HepG2 (cell line): Measurements from ENCODE around the gene CD46. TPM values are rescaled to one million over a fixed set of nuclear protein-coding genes. Genes with fewer than 3 reads are reported as not detected.

ENCODE experiments used
- DNMT3B ChIP-seq: conservative IDR thresholded peaks from 2 replicates; pipeline ENCODE4 v1.6.1; 2016; ENCODE audit warnings: missing biosample characterization, control low read depth
- GABPA ChIP-seq, 2 experiments: IDR thresholded peaks; 2 replicates each; pipeline ENCODE4 v1.6.1; 2011 to 2016; ENCODE audit warnings: low read depth in 2 of 2, low read length in 1 of 2, missing biosample characterization in 1 of 2, missing genetic modification characterization in 1 of 2
- KAT7 ChIP-seq: IDR thresholded peaks from 2 replicates; pipeline ENCODE4 v1.6.1; 2018; ENCODE audit warnings: borderline replicate concordance, missing compliant biosample characterization
- KAT8 ChIP-seq: IDR thresholded peaks from 2 replicates; pipeline ENCODE4 v1.6.1; 2016; ENCODE audit warnings: missing genetic modification reagents, missing compliant biosample characterization
- KMT2B ChIP-seq: IDR thresholded peaks from 2 replicates; pipeline ENCODE4 v1.6.1; 2016; ENCODE audit warnings: missing genetic modification reagents, missing compliant biosample characterization
- MAZ ChIP-seq, 2 experiments: sonication (generic) in 1 of 2; formaldehyde crosslinking in 1 of 2; IDR thresholded peaks; 2 replicates each; pipeline versions ENCODE4 v1.5.0 to v1.6.1; 2012 to 2020; ENCODE audit warnings: low read depth in 2 of 2, mild to moderate bottlenecking in 2 of 2, borderline replicate concordance in 1 of 2, improper control_type of control experiment in 1 of 2, low read length in 1 of 2, missing genetic modification reagents in 1 of 2, moderate library complexity in 1 of 2
- MED1 ChIP-seq: sonication (generic); formaldehyde crosslinking; IDR thresholded peaks from 2 replicates; pipeline ENCODE4 v1.4.0; 2020; ENCODE audit warnings: missing genetic modification reagents
- NR1H2 ChIP-seq: sonication (generic); formaldehyde crosslinking; IDR thresholded peaks from 2 replicates; pipeline ENCODE4 v1.8.1; 2022; ENCODE audit warnings: low read depth, missing genetic modification reagents, borderline replicate concordance
- REPIN1 ChIP-seq: sonication (generic); formaldehyde crosslinking; IDR thresholded peaks from 2 replicates; pipeline ENCODE4 v1.8.0; 2022; ENCODE audit warnings: missing genetic modification reagents, low read depth, mild to moderate bottlenecking, borderline replicate concordance
- RFXANK ChIP-seq: IDR thresholded peaks from 2 replicates; pipeline ENCODE4 v1.6.1; 2016
- ZBTB3 ChIP-seq: sonication (generic); formaldehyde crosslinking; IDR thresholded peaks from 2 replicates; pipeline ENCODE4 v1.4.0; 2020; ENCODE audit warnings: low read depth, mild to moderate bottlenecking, moderate library complexity, missing genetic modification reagents, borderline replicate concordance
- ZBTB42 ChIP-seq: sonication (generic); formaldehyde crosslinking; IDR thresholded peaks from 2 replicates; pipeline ENCODE4 v1.5.0; 2020; ENCODE audit warnings: mild to moderate bottlenecking, missing genetic modification reagents
- ZNF12 ChIP-seq: sonication (generic); formaldehyde crosslinking; IDR thresholded peaks from 2 replicates; pipeline ENCODE4 v1.5.0; 2020; ENCODE audit warnings: missing genetic modification reagents
- ZNF20 ChIP-seq: sonication (generic); formaldehyde crosslinking; IDR thresholded peaks from 2 replicates; pipeline ENCODE4 v1.4.0; 2020; ENCODE audit warnings: mild to moderate bottlenecking, moderate library complexity, missing genetic modification reagents
- ZNF296 ChIP-seq: sonication (generic); formaldehyde crosslinking; conservative IDR thresholded peaks from 2 replicates; pipeline ENCODE4 v1.5.0; 2020; ENCODE audit warnings: mild to moderate bottlenecking, missing genetic modification reagents
- ZNF549 ChIP-seq: sonication (generic); formaldehyde crosslinking; IDR thresholded peaks from 2 replicates; pipeline ENCODE4 v1.5.0; 2020; ENCODE audit warnings: missing genetic modification reagents
- ZNF556 ChIP-seq: sonication (generic); formaldehyde crosslinking; IDR thresholded peaks from 2 replicates; pipeline ENCODE4 v1.4.0; 2020; ENCODE audit warnings: mild to moderate bottlenecking, missing genetic modification reagents, borderline replicate concordance
- ZNF652 ChIP-seq: IDR thresholded peaks from 2 replicates; pipeline ENCODE4 v1.6.1; 2016; ENCODE audit warnings: low read depth, borderline replicate concordance
- ZNF660 ChIP-seq: sonication (generic); formaldehyde crosslinking; IDR thresholded peaks from 2 replicates; pipeline ENCODE4 v1.5.1; 2020; ENCODE audit warnings: mild to moderate bottlenecking, low read depth, missing genetic modification reagents, borderline replicate concordance
- polyA plus RNA-seq, 8 experiments: library from polyadenylated mRNA; depleted of rRNA in 3 of 8; stranded (reverse) in 7 of 8; unstranded in 1 of 8; fragments of >200 nt; fragmentation: Illumina TruSeq in 4 of 8; extraction: Trizol in 4 of 8; gene quantifications; 2 replicates each; pipeline versions ENCODE4 v1.2.1 to v1.2.3, GENCODE V29; 2011 to 2016; ENCODE audit warnings: low read depth in 4 of 8, missing spikeins in 1 of 8, mixed read lengths in 1 of 8; ENCODE audit not compliant: insufficient read depth in 1 of 8
- total RNA-seq, 5 experiments: library from RNA; depleted of rRNA; stranded (reverse); fragments of >200 nt; fragmentation: Illumina TruSeq; extraction: Trizol; gene quantifications; 2 replicates each; pipeline ENCODE4 v1.2.3, GENCODE V29; 2016; ENCODE audit warnings: low read depth in 1 of 5
- TF ChIP-seq, protein P1 (sequence below): sonication (generic); formaldehyde crosslinking; IDR thresholded peaks from 2 replicates; pipeline ENCODE4 v1.4.0; 2020; ENCODE audit warnings: missing genetic modification reagents
- TF ChIP-seq, protein P2 (sequence below): IDR thresholded peaks from 2 replicates; pipeline ENCODE4 v1.6.1; 2016; ENCODE audit warnings: mild to moderate bottlenecking
- TF ChIP-seq, protein P3 (sequence below): IDR thresholded peaks from 2 replicates; pipeline ENCODE4 v1.6.1; 2012; ENCODE audit warnings: low read depth, low read length, improper control_type of control experiment
- TF ChIP-seq, protein P4 (sequence below): sonication (generic); formaldehyde crosslinking; IDR thresholded peaks from 2 replicates; pipeline ENCODE4 v1.8.1; 2023; ENCODE audit warnings: missing genetic modification reagents, mild to moderate bottlenecking, borderline replicate concordance
- TF ChIP-seq, protein P5 (sequence below): sonication (generic); formaldehyde crosslinking; IDR thresholded peaks from 2 replicates; pipeline ENCODE4 v1.8.0; 2022; ENCODE audit warnings: mild to moderate bottlenecking, missing genetic modification reagents, moderate library complexity

CD46 gene
- total and polyA plus RNA-seq, 2 of the 13 experiments (the other 11 are each of a cell fraction or from before 2014, with no cell fraction given) = 130 to 277 TPM

DNA sequence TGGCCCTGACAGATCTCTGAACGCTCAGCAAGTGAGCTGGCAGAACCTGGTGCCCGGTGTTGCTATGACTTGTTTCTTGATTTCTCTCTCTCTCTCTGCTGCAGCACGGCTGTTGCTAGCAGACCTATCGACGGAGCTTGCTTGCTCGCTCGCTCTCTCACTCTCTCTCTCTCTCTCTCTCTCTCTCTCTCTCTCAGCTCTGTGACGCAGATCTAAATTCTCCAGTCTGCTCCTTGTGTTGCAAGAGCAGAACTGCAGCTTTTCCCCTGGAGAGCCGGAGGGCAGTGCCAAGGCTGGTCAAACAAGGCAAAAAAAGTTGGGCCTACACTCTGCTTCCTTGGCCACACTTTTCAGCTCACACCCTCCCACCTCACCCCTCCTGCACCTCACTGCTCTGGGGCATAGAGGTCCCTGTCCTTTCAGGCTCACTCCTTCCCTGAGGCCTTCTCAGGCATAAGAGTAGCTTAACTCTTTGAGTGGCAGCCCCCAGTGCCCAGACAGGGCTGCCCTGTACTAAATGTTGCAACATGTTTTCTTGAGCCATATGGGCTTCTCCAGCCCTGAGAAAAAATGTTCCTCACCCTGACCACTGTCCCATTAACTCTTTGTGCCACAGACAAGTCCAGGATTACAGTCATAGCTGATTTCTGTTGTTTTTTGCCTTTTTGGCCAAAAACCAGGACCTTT is 72.2 kb downstream of the CD46 start (continued):
- TF ChIP-seq, protein P1, sequence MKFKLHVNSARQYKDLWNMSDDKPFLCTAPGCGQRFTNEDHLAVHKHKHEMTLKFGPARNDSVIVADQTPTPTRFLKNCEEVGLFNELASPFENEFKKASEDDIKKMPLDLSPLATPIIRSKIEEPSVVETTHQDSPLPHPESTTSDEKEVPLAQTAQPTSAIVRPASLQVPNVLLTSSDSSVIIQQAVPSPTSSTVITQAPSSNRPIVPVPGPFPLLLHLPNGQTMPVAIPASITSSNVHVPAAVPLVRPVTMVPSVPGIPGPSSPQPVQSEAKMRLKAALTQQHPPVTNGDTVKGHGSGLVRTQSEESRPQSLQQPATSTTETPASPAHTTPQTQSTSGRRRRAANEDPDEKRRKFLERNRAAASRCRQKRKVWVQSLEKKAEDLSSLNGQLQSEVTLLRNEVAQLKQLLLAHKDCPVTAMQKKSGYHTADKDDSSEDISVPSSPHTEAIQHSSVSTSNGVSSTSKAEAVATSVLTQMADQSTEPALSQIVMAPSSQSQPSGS (CRISPR knock-in tag) = 0 out of 2 replicates have a peak, but pooled peaks have one; percentile 32
- TF ChIP-seq GABPA (IDR thresholded peaks at IDR 0.05; ENCODE audit: low read depth, low read length) (no peak), GABPA (CRISPR knock-in tag; IDR thresholded peaks at IDR 0.05; ENCODE audit: low read depth) (no peak), ZNF549 (CRISPR knock-in tag) (no peak), ZNF556 (CRISPR knock-in tag) (no peak), ZBTB42 (CRISPR knock-in tag) (no peak), ZNF20 (no peak), MED1 (CRISPR knock-in tag) (peak; percentile 56), NR1H2 (CRISPR knock-in tag) (no peak), REPIN1 (CRISPR knock-in tag) (peak; percentile 54; the same call in 1 of the 2 replicates), RFXANK (CRISPR knock-in tag) (no peak), ZNF12 (CRISPR knock-in tag) (no peak), ZNF296 (no peak), ZBTB3 (CRISPR knock-in tag) (no peak), DNMT3B (CRISPR knock-in tag) (no peak), ZNF660 (CRISPR knock-in tag) (no peak), KAT8 (0 out of 2 replicates have a peak, but pooled peaks have one; percentile 18), KMT2B (CRISPR knock-in tag) (0 out of 2 replicates have a peak, but pooled peaks have one; percentile 27), ZNF652 (peak; percentile 76), KAT7 (0 out of 2 replicates have a peak, but pooled peaks have one; percentile 48), MAZ (IDR thresholded peaks at IDR 0.05; ENCODE audit: borderline replicate concordance, low read depth, low read length) (no peak), MAZ (CRISPR knock-in tag; IDR thresholded peaks at IDR 0.05; ENCODE audit: low read depth) (0 out of 2 replicates have a peak, but pooled peaks have one; percentile 33)
- TF ChIP-seq, protein P2, sequence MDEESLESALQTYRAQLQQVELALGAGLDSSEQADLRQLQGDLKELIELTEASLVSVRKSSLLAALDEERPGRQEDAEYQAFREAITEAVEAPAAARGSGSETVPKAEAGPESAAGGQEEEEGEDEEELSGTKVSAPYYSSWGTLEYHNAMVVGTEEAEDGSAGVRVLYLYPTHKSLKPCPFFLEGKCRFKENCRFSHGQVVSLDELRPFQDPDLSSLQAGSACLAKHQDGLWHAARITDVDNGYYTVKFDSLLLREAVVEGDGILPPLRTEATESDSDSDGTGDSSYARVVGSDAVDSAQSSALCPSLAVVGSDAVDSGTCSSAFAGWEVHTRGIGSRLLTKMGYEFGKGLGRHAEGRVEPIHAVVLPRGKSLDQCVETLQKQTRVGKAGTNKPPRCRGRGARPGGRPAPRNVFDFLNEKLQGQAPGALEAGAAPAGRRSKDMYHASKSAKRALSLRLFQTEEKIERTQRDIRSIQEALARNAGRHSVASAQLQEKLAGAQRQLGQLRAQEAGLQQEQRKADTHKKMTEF (CRISPR knock-in tag) = peak; percentile 35; the same call in 1 of the 2 replicates
- TF ChIP-seq, protein P3, sequence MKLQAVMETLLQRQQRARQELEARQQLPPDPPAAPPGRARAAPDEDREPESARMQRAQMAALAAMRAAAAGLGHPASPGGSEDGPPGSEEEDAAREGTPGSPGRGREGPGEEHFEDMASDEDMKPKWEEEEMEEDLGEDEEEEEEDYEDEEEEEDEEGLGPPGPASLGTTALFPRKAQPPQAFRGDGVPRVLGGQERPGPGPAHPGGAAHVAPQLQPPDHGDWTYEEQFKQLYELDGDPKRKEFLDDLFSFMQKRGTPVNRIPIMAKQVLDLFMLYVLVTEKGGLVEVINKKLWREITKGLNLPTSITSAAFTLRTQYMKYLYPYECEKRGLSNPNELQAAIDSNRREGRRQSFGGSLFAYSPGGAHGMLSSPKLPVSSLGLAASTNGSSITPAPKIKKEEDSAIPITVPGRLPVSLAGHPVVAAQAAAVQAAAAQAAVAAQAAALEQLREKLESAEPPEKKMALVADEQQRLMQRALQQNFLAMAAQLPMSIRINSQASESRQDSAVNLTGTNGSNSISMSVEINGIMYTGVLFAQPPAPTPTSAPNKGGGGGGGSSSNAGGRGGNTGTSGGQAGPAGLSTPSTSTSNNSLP = 0 out of 2 replicates have a peak, but pooled peaks have one; percentile 12
- TF ChIP-seq, protein P4, sequence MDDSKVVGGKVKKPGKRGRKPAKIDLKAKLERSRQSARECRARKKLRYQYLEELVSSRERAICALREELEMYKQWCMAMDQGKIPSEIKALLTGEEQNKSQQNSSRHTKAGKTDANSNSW = peak; percentile 99; the same call in 1 of the 2 replicates
- TF ChIP-seq, protein P5, sequence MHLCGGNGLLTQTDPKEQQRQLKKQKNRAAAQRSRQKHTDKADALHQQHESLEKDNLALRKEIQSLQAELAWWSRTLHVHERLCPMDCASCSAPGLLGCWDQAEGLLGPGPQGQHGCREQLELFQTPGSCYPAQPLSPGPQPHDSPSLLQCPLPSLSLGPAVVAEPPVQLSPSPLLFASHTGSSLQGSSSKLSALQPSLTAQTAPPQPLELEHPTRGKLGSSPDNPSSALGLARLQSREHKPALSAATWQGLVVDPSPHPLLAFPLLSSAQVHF = no peak
